Endothelial cell of umbilical vein (primary cell): Measurements from ENCODE around the gene RASGRF1. TPM values are rescaled to one million over a fixed set of nuclear protein-coding genes. Genes with fewer than 3 reads are reported as not detected.

Experiments
- BruUV-seq: library from RNA; stranded (reverse); fragments of 400-500 nt; replicated peaks from 2 replicates; lab custom pipeline; 2021; lab: Mats Ljungman, UMichigan
- CTCF ChIA-PET: fragments of 300-600, 350-600 bp; sonication (Branson Sonifier 250); formaldehyde crosslinking; loops from one replicate; lab custom pipeline; 2021; ENCODE audit warnings: antibody characterized with exemption, inconsistent platforms; lab: Charles Lee
- POLR2A ChIA-PET: fragments of 300-600, 350-600 bp; sonication (Branson Sonifier 250); formaldehyde crosslinking; loops from one replicate; lab custom pipeline; 2021; ENCODE audit warnings: antibody characterized with exemption, inconsistent platforms; lab: Charles Lee
- DNase-seq: peaks from one replicate; pipeline ENCODE4 v3.0.0-alpha.2; 2011; ENCODE audit warnings: low read depth, low spot score
- FAIRE-seq: peaks from 2 replicates; lab custom pipeline; 2011; peaks lifted over from hg19 to GRCh38; lab: Jason Lieb, UNC
- H2AFZ ChIP-seq: 2 replicates; pipeline ENCODE4 v1.6.0; 2012; ENCODE audit warnings: low read depth, low read length, control low read depth, inconsistent platforms
- H3K27ac ChIP-seq: 2 replicates; pipeline ENCODE4 v1.5.1; 2011; ENCODE audit warnings: low read depth, mild to moderate bottlenecking, control low read depth, low read length, moderate library complexity; ENCODE audit not compliant: insufficient read depth
- H3K27me3 ChIP-seq, 2 experiments: 2 replicates each; pipeline versions ENCODE4 v1.6.0 to v1.6.1; 2011; ENCODE audit warnings: low read length in 2 of 2, mixed read lengths in 1 of 2; ENCODE audit not compliant: control insufficient read depth in 2 of 2, insufficient read depth in 2 of 2
- H3K36me3 ChIP-seq, 2 experiments: 2 replicates in 1 of 2; 3 replicates in 1 of 2; pipeline ENCODE4 v1.5.1; 2011; ENCODE audit warnings: low read length in 2 of 2, mild to moderate bottlenecking in 1 of 2, moderate library complexity in 1 of 2; ENCODE audit not compliant: control insufficient read depth in 2 of 2, insufficient read depth in 2 of 2; ENCODE audit errors: extremely low read depth in 1 of 2
- H3K4me1 ChIP-seq: 3 replicates; pipeline ENCODE4 v1.5.1; 2011; ENCODE audit warnings: mild to moderate bottlenecking, low read length; ENCODE audit not compliant: control insufficient read depth, insufficient read depth; ENCODE audit errors: extremely low read depth
- H3K4me2 ChIP-seq: 2 replicates; pipeline ENCODE4 v1.6.1; 2011; ENCODE audit warnings: low read length, control low read depth, mixed read lengths; ENCODE audit not compliant: insufficient read depth
- H3K4me3 ChIP-seq, 3 experiments: fragments of 200-600 bp in 1 of 3; sonication (generic), shearing (Covaris generic) in 1 of 3; replicated peaks in 1 of 3; 2 replicates each; pipeline ENCODE4 v1.5.1; 2011 to 2016; ENCODE audit warnings: control low read depth in 3 of 3, low read length in 3 of 3, mild to moderate bottlenecking in 2 of 3, inconsistent platforms in 1 of 3, low read depth in 1 of 3, moderate library complexity in 1 of 3; ENCODE audit not compliant: insufficient read depth in 1 of 3
- H3K79me2 ChIP-seq: 2 replicates; pipeline ENCODE4 v1.6.0; 2012; ENCODE audit warnings: low read length, inconsistent platforms; ENCODE audit not compliant: control insufficient read depth, insufficient read depth
- H3K9ac ChIP-seq: replicated peaks from 2 replicates; pipeline ENCODE3; 2011; ENCODE audit warnings: low read length, control low read depth; ENCODE audit not compliant: insufficient read depth; ENCODE audit errors: extremely low read depth
- H3K9me1 ChIP-seq: replicated peaks from 3 replicates; pipeline ENCODE4 v1.6.0; 2011; ENCODE audit warnings: mild to moderate bottlenecking, low read length; ENCODE audit not compliant: control insufficient read depth, insufficient read depth; ENCODE audit errors: extremely low read depth
- H3K9me3 ChIP-seq: replicated peaks from 2 replicates; pipeline ENCODE4 v1.5.1; 2012; ENCODE audit warnings: low read length, inconsistent platforms; ENCODE audit not compliant: control insufficient read depth, insufficient read depth
- H4K20me1 ChIP-seq: replicated peaks from 2 replicates; pipeline ENCODE3; 2011; ENCODE audit warnings: mild to moderate bottlenecking, low read length; ENCODE audit not compliant: control insufficient read depth, insufficient read depth; ENCODE audit errors: extremely low read depth
- EZH2 ChIP-seq: IDR thresholded peaks from 2 replicates; pipeline ENCODE4 v1.6.1; 2012; ENCODE audit warnings: borderline replicate concordance, low read depth, mild to moderate bottlenecking, moderate library complexity, low read length, inconsistent platforms; ENCODE audit not compliant: severe bottlenecking
- FOS ChIP-seq: IDR thresholded peaks from 2 replicates; pipeline ENCODE4 v1.6.1; 2011; ENCODE audit warnings: mild to moderate bottlenecking, low read length, moderate library complexity, borderline replicate concordance; ENCODE audit not compliant: insufficient read depth
- GATA2 ChIP-seq: IDR thresholded peaks from 2 replicates; pipeline ENCODE4 v1.7.0; 2011; ENCODE audit warnings: low read depth, mild to moderate bottlenecking, moderate library complexity, mixed read lengths, low read length; ENCODE audit not compliant: insufficient read length, insufficient read depth
- JUN ChIP-seq: IDR thresholded peaks from 2 replicates; pipeline ENCODE4 v1.6.1; 2011; ENCODE audit warnings: borderline replicate concordance, low read depth; ENCODE audit not compliant: insufficient read length, insufficient read depth
- POLR2AphosphoS5 ChIP-seq: IDR thresholded peaks from 2 replicates; pipeline ENCODE4 v1.6.1; 2012; ENCODE audit warnings: low read depth, mild to moderate bottlenecking, control low read depth, low read length, moderate library complexity; ENCODE audit not compliant: insufficient read depth
- dilution Hi-C: fragments of 300-500 bp; cut with MboI; formaldehyde crosslinking; loops from one replicate; pipeline ENCODE4 v1.15.0; 2019; ENCODE audit warnings: low sequenced_read_pairs; ENCODE audit not compliant: extremely low pct_ligation_motif_present
- intact Hi-C: fragments of 100-400 bp; cut with micrococcal nuclease; formaldehyde crosslinking; loops from one replicate; pipeline ENCODE4 v1.10.0; 2022
- polyA plus RNA-seq, 4 experiments: library from polyadenylated mRNA; depleted of rRNA in 3 of 4; stranded (reverse) in 3 of 4; unstranded in 1 of 4; fragments of >200 nt; gene quantifications; 2 replicates each; pipeline versions ENCODE4 v1.2.1 to v1.2.3, GENCODE V29; 2011 to 2012; ENCODE audit warnings: missing spikeins in 1 of 4
- total RNA-seq: library from RNA; stranded (reverse); gene quantifications from 2 replicates; pipeline ENCODE4 v1.2.3, GENCODE V29; 2021
- TF ChIP-seq, protein P1 (sequence below), 2 donors: IDR thresholded peaks; 1 replicate in 1 of 2; 2 replicates in 1 of 2; pipeline ENCODE4 v1.5.1; 2011; ENCODE audit warnings: low read length in 2 of 2, mild to moderate bottlenecking in 2 of 2, moderate library complexity in 2 of 2, control low read depth in 1 of 2, inconsistent platforms in 1 of 2, low read depth in 1 of 2; ENCODE audit not compliant: insufficient read depth in 1 of 2; ENCODE audit errors: extremely low read depth in 1 of 2

RASGRF1 gene
- total and polyA plus RNA-seq, 2 donors (not counting 3 experiments of a cell fraction or from before 2014, with no cell fraction given), result 0.04 TPM; not detected in 1

DNA sequence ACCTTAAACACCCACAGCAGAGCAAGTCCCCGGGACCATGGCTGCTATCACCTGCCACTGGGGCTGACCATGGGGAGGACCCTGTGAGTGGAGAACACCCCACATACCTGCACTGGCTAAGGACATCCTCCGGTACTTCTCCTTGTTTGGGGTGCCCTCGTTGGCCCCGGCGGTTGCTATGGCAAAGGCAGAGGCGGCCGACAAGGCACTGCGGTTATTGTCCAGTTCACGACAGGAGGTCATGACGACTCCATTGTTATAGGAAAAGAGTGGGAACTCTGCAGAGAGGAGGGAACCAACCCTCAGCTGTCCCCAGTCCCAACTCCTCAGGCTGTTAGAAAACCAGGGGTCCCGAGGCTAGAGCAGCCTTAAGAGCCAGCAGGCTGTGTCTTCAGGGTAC lies 90.9 kb downstream of the RASGRF1 start:
- Histone ChIP-seq H3K36me3 (no peaks in the 10 kb centered on the region), H4K20me1 (no peaks in the 10 kb centered on the region), H3K79me2 (no peaks in the 10 kb centered on the region), H2AFZ (no peak overlapping the region), H3K4me1 (peaks cover 7% of the 10 kb centered on the region), H3K9ac (no peak overlapping the region), H3K9me1 (no peaks in the 10 kb centered on the region), H3K27me3 (no peaks in the 10 kb centered on the region), H3K4me2 (no peak overlapping the region), H3K9me3 (no peaks in the 10 kb centered on the region), H3K4me3 (no peak overlapping the region), H3K27ac (no peak overlapping the region)
- TF ChIP-seq, protein P1, sequence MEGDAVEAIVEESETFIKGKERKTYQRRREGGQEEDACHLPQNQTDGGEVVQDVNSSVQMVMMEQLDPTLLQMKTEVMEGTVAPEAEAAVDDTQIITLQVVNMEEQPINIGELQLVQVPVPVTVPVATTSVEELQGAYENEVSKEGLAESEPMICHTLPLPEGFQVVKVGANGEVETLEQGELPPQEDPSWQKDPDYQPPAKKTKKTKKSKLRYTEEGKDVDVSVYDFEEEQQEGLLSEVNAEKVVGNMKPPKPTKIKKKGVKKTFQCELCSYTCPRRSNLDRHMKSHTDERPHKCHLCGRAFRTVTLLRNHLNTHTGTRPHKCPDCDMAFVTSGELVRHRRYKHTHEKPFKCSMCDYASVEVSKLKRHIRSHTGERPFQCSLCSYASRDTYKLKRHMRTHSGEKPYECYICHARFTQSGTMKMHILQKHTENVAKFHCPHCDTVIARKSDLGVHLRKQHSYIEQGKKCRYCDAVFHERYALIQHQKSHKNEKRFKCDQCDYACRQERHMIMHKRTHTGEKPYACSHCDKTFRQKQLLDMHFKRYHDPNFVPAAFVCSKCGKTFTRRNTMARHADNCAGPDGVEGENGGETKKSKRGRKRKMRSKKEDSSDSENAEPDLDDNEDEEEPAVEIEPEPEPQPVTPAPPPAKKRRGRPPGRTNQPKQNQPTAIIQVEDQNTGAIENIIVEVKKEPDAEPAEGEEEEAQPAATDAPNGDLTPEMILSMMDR (IDR thresholded peaks at IDR 0.05; ENCODE audit: extremely low read depth in 1 of 2, insufficient read depth in 1 of 2, low read depth in 1 of 2, low read length in 2 of 2), result no peak
- TF ChIP-seq POLR2AphosphoS5, result no peak
- no peak for TF ChIP-seq JUN
- TF ChIP-seq EZH2, result no peak
- no peak for TF ChIP-seq GATA2
- TF ChIP-seq FOS, result no peak
- dilution Hi-C loops, result no loop called here
- POLR2A ChIA-PET, result no interaction called here
- intact Hi-C loops, result no loop called here
- no TSS peak for BruUV-seq
- DNase-seq, result no peak
- FAIRE-seq, result no peak
- CTCF ChIA-PET, result interaction anchor here (0.8 to 2.3 kb wide), 3 partner anchors 20 to 29 kb away, joined by 3 to 15 read pairs (median 9); no protein-coding TSS in a partner anchor
